ENCODE results near the gene MARK3.
A peak's percentile ranks its signal among the peaks of the same experiment; 100 is the strongest.
"Not testable (repeated sequence)": the region's sequence is repeated elsewhere in the genome, so short reads cannot be mapped to it uniquely, and the experiment has no call there.

Gene MARK3

GRCh38 chr14:103385152-103385928 is at the start of gene MARK3:
Gene MARK3 (plus strand): TSS chr14:103385415. CDS start chr14:103386030, 615 bp downstream.
- peak; percentile 97 for DNase-seq

GRCh38 chr14:103336191-103336590 is 49.0 kb upstream of the MARK3 start:
- DNase-seq, result no peak

GRCh38 chr14:103337794-103338193 is 47.4 kb upstream of the MARK3 start:
- DNase-seq, result no peak

GRCh38 chr14:103339561-103339960 is 45.7 kb upstream of the MARK3 start:
- no peak for DNase-seq

- no peak for DNase-seq
Measured at GRCh38 chr14:103340480-103341212, 44.6 kb upstream of the MARK3 start.

GRCh38 chr14:103341250-103342129 is 43.7 kb upstream of the MARK3 start:
- no peak for DNase-seq

- no peak for DNase-seq
Measured at GRCh38 chr14:103343164-103343879, 41.9 kb upstream of the MARK3 start.

GRCh38 chr14:103343905-103344797 is 41.1 kb upstream of the MARK3 start:
- no peak for DNase-seq

GRCh38 chr14:103346286-103346685 is 38.9 kb upstream of the MARK3 start:
- DNase-seq, result peak; percentile 38

GRCh38 chr14:103347091-103347815 is 38.0 kb upstream of the MARK3 start:
- DNase-seq, result no peak

- no peak for DNase-seq
Measured at GRCh38 chr14:103348154-103348553, 37.1 kb upstream of the MARK3 start.

GRCh38 chr14:103349982-103350381 is 35.2 kb upstream of the MARK3 start:
- DNase-seq, result no peak

- DNase-seq, result no peak
Measured at GRCh38 chr14:103353362-103353761, 31.9 kb upstream of the MARK3 start.

- no peak for DNase-seq
Measured at GRCh38 chr14:103354141-103354540, 31.1 kb upstream of the MARK3 start.

- no peak for DNase-seq
Measured at GRCh38 chr14:103356024-103356682, 29.1 kb upstream of the MARK3 start.

GRCh38 chr14:103357552-103357951 is 27.7 kb upstream of the MARK3 start:
- not testable (repeated sequence) for DNase-seq

- no peak for DNase-seq
Measured at GRCh38 chr14:103360548-103360947, 24.7 kb upstream of the MARK3 start.

GRCh38 chr14:103361867-103362266 is 23.3 kb upstream of the MARK3 start:
- no peak for DNase-seq

GRCh38 chr14:103362780-103363179 is 22.4 kb upstream of the MARK3 start:
- DNase-seq, result no peak

GRCh38 chr14:103366741-103367140 is 18.5 kb upstream of the MARK3 start:
- no peak for DNase-seq

Data from NCI-H2171 treated with DMSO at 0.1 percent for 48 hours (cell line).